SIG-M5 treated with dmso at 0.1 percent for 504 hours (cell line): Measurements from ENCODE around the gene ZNF484.
"Not testable (repeated sequence)": the region's sequence is repeated elsewhere in the genome, so short reads cannot be mapped to it uniquely, and the experiment has no call there.

Experiments
- DNase-seq: peaks from one replicate; lab custom pipeline; 2025; ENCODE audit not compliant: unreplicated experiment; lab: John Stamatoyannopoulos, UW

ZNF484 gene

GRCh38 chr9:92864152-92864551 is 13.7 kb downstream of the ZNF484 start:
- DNase-seq: no peak

- no peak for DNase-seq
Observed at GRCh38 chr9:92860867-92861266, 17.0 kb downstream of the ZNF484 start.

- no peak for DNase-seq
Observed at GRCh38 chr9:92857236-92857635, 20.6 kb downstream of the ZNF484 start.

- DNase-seq: no peak
Observed at GRCh38 chr9:92853716-92854115, 24.1 kb downstream of the ZNF484 start.

GRCh38 chr9:92850898-92851297 is 26.9 kb downstream of the ZNF484 start:
- DNase-seq: no peak

GRCh38 chr9:92848740-92849139 is 29.1 kb downstream of the ZNF484 start:
- not testable (repeated sequence) for DNase-seq

- no peak for DNase-seq
Observed at GRCh38 chr9:92846662-92847145, 31.1 kb downstream of the ZNF484 start.

GRCh38 chr9:92838411-92838810 is 39.4 kb downstream of the ZNF484 start:
- not testable (repeated sequence) for DNase-seq

- no peak for DNase-seq
Observed at GRCh38 chr9:92837191-92837590, 40.6 kb downstream of the ZNF484 start.

GRCh38 chr9:92829420-92829819 is 48.4 kb downstream of the ZNF484 start:
- DNase-seq: no peak

GRCh38 chr9:92825065-92825464 is 52.8 kb downstream of the ZNF484 start:
- peak; percentile 3 for DNase-seq

GRCh38 chr9:92820964-92821363 is 56.9 kb downstream of the ZNF484 start:
- no peak for DNase-seq

- DNase-seq: not testable (repeated sequence)
Observed at GRCh38 chr9:92819898-92820297, 57.9 kb downstream of the ZNF484 start.

- not testable (repeated sequence) for DNase-seq
Observed at GRCh38 chr9:92809629-92810326, 68.1 kb downstream of the ZNF484 start.

- peak; percentile 28 for DNase-seq
Observed at GRCh38 chr9:92808726-92809451, 68.9 kb downstream of the ZNF484 start.

- DNase-seq: no peak
Observed at GRCh38 chr9:92807757-92808725, 69.8 kb downstream of the ZNF484 start.

GRCh38 chr9:92807031-92807756 is 70.6 kb downstream of the ZNF484 start:
- DNase-seq: no peak

- no peak for DNase-seq
Observed at GRCh38 chr9:92804727-92805126, 73.1 kb downstream of the ZNF484 start.

- DNase-seq: no peak
Observed at GRCh38 chr9:92798358-92798757, 79.5 kb downstream of the ZNF484 start.

GRCh38 chr9:92796337-92796804 is 81.5 kb downstream of the ZNF484 start:
- DNase-seq: not testable (repeated sequence)
